ENCODE results near the gene ZNF292.

The ZNF292 gene

DNA sequence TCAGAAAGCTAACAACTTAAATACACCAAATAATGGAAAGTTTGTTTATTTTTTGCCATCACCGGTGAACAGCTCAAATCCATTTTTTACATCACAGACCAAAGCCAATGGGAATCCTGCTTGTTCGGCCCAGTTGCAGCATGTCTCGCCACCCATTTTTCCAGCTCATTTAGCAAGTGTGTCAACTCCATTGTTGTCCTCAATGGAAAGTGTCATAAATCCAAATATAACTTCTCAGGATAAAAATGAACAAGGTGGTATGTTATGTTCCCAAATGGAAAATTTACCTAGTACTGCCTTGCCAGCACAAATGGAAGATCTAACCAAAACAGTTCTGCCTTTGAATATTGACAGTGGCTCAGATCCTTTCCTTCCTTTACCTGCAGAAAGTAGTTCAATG lies 101.7 kb downstream of the ZNF292 start:
- Mint-ChIP-seq H3K9me3 (ENCODE audit: low read depth) (no peaks in the 10 kb centered on the region), H3K27me3 (no peaks in the 10 kb centered on the region), H3K4me1 (ENCODE audit: low read depth) (peaks cover 14% of the 10 kb centered on the region), H3K4me3 (no peak overlapping the region), H3K36me3 (peaks cover 53% of the 10 kb centered on the region), H3K27ac (no peak overlapping the region)

DNA sequence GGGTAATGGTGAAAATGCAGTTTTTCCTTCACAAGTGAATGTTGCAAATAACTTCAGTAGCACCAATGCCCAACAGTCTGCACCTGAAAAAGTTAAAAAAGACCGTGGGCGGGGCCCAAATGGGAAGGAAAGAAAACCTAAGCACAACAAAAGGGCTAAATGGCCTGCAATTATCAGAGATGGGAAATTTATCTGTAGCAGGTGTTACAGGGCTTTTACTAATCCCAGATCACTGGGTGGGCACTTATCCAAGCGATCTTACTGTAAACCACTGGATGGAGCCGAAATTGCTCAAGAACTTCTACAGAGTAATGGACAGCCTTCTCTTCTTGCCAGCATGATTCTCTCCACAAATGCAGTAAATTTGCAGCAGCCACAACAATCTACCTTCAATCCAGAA lies 102.2 kb downstream of the ZNF292 start:
- Mint-ChIP-seq H3K27ac (no peak overlapping the region), H3K9me3 (ENCODE audit: low read depth) (no peaks in the 10 kb centered on the region), H3K36me3 (peaks cover 49% of the 10 kb centered on the region), H3K4me1 (ENCODE audit: low read depth) (peaks cover 12% of the 10 kb centered on the region), H3K4me3 (no peak overlapping the region), H3K27me3 (no peaks in the 10 kb centered on the region)

DNA sequence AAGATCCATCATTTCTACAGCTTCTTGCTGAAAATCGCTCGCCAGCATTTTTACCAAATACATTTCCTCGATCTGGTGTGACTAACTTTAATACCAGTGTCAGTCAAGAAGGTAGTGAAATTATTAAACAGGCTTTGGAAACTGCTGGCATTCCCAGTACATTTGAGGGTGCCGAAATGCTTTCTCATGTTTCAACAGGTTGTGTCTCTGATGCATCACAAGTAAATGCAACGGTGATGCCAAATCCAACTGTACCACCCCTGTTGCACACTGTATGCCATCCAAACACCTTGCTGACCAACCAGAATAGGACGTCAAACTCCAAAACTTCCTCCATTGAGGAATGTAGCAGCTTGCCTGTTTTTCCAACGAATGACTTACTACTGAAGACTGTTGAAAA lies 102.6 kb downstream of the ZNF292 start:
- peaks cover 12% of the 10 kb centered on the region for H3K4me1 Mint-ChIP-seq (ENCODE audit: low read depth)
- no peak overlapping the region for H3K27ac Mint-ChIP-seq
- no peaks in the 10 kb centered on the region for H3K27me3 Mint-ChIP-seq
- H3K9me3 Mint-ChIP-seq (ENCODE audit: low read depth): no peaks in the 10 kb centered on the region
- no peak overlapping the region for H3K4me3 Mint-ChIP-seq
- H3K36me3 Mint-ChIP-seq: peaks cover 49% of the 10 kb centered on the region

DNA sequence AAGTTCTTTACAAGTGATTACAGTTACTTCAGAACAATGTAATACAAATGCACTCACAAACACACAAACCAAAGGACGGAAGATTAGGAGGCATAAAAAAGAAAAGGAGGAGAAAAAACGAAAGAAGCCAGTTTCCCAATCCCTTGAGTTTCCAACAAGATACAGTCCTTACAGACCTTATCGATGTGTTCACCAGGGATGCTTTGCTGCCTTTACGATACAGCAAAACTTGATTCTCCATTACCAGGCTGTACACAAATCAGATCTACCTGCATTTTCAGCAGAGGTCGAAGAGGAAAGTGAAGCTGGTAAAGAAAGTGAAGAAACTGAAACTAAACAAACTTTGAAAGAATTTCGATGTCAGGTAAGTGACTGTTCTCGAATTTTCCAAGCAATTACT lies 104.4 kb downstream of the ZNF292 start:
- no peaks in the 10 kb centered on the region for H3K9me3 Mint-ChIP-seq (ENCODE audit: low read depth)
- H3K4me1 Mint-ChIP-seq (ENCODE audit: low read depth): peaks cover 12% of the 10 kb centered on the region
- H3K36me3 Mint-ChIP-seq: peaks cover 40% of the 10 kb centered on the region
- H3K27me3 Mint-ChIP-seq: no peaks in the 10 kb centered on the region
- H3K27ac Mint-ChIP-seq: no peak overlapping the region
- no peak overlapping the region for H3K4me3 Mint-ChIP-seq

DNA sequence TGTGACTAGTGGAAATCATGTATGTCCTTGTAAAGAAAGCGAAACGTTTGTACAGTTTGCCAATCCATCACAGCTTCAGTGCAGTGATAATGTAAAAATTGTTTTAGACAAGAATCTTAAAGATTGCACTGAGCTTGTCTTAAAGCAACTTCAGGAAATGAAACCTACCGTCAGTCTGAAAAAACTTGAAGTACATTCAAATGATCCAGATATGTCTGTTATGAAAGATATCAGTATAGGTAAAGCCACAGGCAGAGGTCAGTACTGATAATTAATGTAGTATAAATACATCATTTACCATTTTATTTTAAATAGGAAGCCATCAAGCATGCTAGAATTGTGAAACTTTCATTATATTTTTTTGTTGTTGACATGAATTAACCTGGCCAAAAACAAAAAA lies 106.2 kb downstream of the ZNF292 start:
- H3K9me3 Mint-ChIP-seq (ENCODE audit: low read depth): no peaks in the 10 kb centered on the region
- H3K27ac Mint-ChIP-seq: no peak overlapping the region
- H3K4me1 Mint-ChIP-seq (ENCODE audit: low read depth): peaks cover 12% of the 10 kb centered on the region
- H3K36me3 Mint-ChIP-seq: peaks cover 26% of the 10 kb centered on the region
- no peak overlapping the region for H3K4me3 Mint-ChIP-seq
- no peaks in the 10 kb centered on the region for H3K27me3 Mint-ChIP-seq

DNA sequence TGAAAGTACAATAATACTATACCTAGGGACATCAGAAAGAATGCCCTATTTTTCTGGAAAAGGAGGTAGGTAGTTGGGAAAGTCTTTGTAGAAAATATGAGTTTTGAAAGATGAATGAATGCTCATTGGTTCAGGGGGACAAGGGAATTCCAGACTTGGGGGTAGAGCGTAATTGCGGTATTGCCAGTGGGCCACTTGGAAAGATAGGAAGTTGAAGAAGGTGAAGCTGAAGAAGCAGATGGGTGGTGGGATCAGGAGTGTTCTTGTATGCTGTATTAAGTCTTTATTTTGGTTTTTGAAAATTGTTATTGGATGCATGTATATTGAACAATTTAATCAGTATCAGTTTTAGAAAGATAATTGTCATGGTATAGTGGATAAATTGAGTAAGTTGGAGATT lies 109.1 kb downstream of the ZNF292 start:
- no peak overlapping the region for H3K27ac Mint-ChIP-seq
- no peak overlapping the region for H3K4me3 Mint-ChIP-seq
- H3K36me3 Mint-ChIP-seq: peaks cover 7% of the 10 kb centered on the region
- H3K9me3 Mint-ChIP-seq (ENCODE audit: low read depth): no peaks in the 10 kb centered on the region
- no peaks in the 10 kb centered on the region for H3K27me3 Mint-ChIP-seq
- H3K4me1 Mint-ChIP-seq (ENCODE audit: low read depth): peaks cover 6% of the 10 kb centered on the region

DNA sequence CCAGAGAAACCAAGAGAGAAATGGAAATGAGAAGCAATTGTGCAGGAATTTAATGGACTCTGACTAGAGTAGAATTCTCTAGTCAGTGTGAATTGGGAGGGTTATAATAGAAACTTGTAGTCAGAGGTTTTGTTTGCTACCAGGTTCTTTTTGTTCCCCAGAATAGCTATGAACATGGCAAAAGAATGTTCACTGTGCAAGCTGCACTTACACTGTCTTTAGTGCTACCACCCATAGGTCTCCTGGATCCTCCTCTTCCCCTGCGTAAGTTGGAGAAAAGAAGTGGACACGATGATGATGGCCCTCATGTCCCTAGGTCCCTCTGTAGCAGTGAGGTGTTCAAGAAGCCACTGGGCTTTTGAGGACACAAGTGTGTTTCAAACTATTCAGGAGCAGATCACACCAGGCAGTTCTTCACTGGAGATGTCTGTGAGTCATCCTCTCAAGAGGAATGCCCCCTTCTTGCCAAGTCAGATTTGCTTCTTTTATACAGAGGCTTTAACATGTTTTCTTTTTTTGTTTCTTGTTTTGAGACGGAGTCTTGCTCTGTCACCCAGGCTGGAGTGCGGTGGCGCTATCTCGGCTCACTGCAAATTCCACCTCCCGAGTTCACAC lies 119.4 kb downstream of the ZNF292 start:
- no peak overlapping the region for H3K4me3 Mint-ChIP-seq
- H3K36me3 Mint-ChIP-seq: no peaks in the 10 kb centered on the region
- H3K27ac Mint-ChIP-seq: no peak overlapping the region
- H3K27me3 Mint-ChIP-seq: no peaks in the 10 kb centered on the region
- H3K4me1 Mint-ChIP-seq (ENCODE audit: low read depth): peaks cover 7% of the 10 kb centered on the region
- no peaks in the 10 kb centered on the region for H3K9me3 Mint-ChIP-seq (ENCODE audit: low read depth)

DNA sequence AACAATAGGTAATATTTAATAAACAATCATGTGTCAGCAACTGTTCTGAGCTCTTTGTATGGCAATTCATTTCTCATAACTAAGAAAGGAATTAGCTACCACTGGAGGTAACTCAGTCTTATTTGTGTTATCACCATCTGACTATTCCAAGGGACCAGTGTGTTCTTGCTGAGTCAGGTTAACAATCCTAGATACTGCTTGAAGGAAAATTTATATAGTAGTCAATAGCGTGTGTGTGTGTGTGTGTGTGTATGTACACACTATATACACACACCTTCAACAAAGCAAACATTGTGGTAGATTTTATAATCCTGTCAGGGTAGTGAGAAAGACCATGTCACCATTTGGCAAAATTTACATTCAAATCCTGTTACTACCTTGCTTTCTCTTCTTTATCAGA lies 121.3 kb downstream of the ZNF292 start:
- Mint-ChIP-seq H3K27ac (no peak overlapping the region), H3K36me3 (no peaks in the 10 kb centered on the region), H3K4me3 (no peak overlapping the region), H3K9me3 (ENCODE audit: low read depth) (no peaks in the 10 kb centered on the region), H3K4me1 (ENCODE audit: low read depth) (peaks cover 12% of the 10 kb centered on the region), H3K27me3 (no peaks in the 10 kb centered on the region)

DNA sequence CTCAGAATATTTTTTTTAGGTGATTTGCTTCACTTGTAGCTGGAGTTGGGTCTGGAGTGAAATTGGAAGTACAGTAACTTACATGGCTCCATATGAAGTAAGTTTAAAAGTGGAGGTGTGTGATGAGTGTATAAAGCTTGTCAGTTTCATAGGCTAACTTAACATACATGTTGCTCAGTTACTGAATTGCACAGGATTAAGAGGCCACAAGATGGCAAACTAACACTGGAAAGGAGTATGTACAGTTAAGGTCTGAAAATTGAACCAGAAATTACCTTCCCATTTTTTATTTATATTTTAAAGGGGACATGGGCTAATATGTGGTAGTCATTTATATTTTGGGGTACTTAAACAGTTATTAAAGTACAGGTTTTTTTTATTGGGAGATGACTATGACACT lies 121.8 kb downstream of the ZNF292 start:
- no peak overlapping the region for H3K27ac Mint-ChIP-seq
- H3K4me1 Mint-ChIP-seq (ENCODE audit: low read depth): peaks cover 12% of the 10 kb centered on the region
- H3K27me3 Mint-ChIP-seq: no peaks in the 10 kb centered on the region
- H3K4me3 Mint-ChIP-seq: no peak overlapping the region
- no peaks in the 10 kb centered on the region for H3K36me3 Mint-ChIP-seq
- no peaks in the 10 kb centered on the region for H3K9me3 Mint-ChIP-seq (ENCODE audit: low read depth)

DNA sequence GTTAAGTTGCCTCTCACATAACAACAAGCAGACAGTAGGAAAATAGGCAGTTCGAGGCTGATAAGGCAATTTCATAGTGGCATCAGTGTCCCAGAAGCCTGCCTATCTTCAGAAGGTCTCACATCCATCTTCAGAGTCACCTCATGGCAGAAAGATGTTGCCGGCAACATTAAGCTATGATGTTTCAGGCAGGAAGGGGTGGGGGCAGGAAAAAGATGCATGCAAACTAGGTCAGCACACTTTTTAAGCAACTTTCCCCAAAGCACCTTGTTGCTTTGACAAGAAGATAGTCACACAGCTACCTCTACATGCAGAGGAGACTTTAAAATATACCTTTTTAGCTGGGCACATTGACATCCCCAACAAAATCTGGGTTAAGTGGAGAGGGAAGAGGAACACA lies 123.8 kb downstream of the ZNF292 start:
- H3K9me3 Mint-ChIP-seq (ENCODE audit: low read depth): no peaks in the 10 kb centered on the region
- no peaks in the 10 kb centered on the region for H3K27me3 Mint-ChIP-seq
- H3K36me3 Mint-ChIP-seq: no peaks in the 10 kb centered on the region
- no peak overlapping the region for H3K27ac Mint-ChIP-seq
- H3K4me3 Mint-ChIP-seq: no peak overlapping the region
- peaks cover 12% of the 10 kb centered on the region for H3K4me1 Mint-ChIP-seq (ENCODE audit: low read depth)

DNA sequence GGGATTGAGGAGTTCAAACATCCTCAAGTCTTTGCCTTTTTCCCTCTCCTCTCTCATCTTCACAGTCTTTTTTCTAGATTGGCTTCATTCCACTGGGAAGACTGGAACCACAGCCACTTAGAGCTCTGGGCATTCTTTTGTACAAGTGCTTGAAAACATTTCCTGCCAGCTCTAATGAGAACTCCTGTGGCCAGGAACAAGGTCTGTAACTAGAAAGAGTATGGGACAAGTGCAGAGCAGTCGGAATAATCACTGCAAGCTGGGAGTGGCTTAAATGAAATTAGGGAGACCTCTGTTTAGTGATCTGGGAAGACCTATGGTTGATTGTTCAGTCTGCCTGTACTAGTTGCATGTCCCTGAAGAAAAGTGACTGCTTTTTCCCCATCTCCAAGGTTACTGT lies 126.1 kb downstream of the ZNF292 start:
- H3K27me3 Mint-ChIP-seq: peaks cover 2% of the 10 kb centered on the region
- no peak overlapping the region for H3K4me3 Mint-ChIP-seq
- no peaks in the 10 kb centered on the region for H3K36me3 Mint-ChIP-seq
- no peak overlapping the region for H3K27ac Mint-ChIP-seq
- H3K9me3 Mint-ChIP-seq (ENCODE audit: low read depth): no peaks in the 10 kb centered on the region
- H3K4me1 Mint-ChIP-seq (ENCODE audit: low read depth): peaks cover 14% of the 10 kb centered on the region

DNA sequence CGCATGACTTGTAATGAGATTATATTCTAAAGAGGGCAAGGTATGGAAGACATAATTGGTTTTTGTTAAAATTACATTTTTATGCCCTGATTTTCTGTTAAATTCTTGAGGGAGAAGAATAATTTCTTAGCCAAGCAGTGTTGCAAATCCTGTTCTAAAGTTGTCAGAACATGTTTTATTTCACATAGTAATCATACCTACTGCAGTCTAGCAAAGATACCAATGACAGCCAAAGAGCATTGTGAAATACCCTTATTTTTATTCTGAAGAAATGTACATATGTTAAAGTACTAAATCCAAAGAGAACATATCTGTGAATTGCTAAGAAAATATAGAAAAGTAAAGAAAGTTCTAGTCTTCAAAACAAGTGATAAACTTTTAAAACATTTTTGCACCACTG lies 127.4 kb downstream of the ZNF292 start:
- Mint-ChIP-seq H3K9me3 (ENCODE audit: low read depth) (no peaks in the 10 kb centered on the region), H3K27ac (no peak overlapping the region), H3K27me3 (peaks cover 2% of the 10 kb centered on the region), H3K4me1 (ENCODE audit: low read depth) (peaks cover 14% of the 10 kb centered on the region), H3K4me3 (no peak overlapping the region), H3K36me3 (no peaks in the 10 kb centered on the region)

DNA sequence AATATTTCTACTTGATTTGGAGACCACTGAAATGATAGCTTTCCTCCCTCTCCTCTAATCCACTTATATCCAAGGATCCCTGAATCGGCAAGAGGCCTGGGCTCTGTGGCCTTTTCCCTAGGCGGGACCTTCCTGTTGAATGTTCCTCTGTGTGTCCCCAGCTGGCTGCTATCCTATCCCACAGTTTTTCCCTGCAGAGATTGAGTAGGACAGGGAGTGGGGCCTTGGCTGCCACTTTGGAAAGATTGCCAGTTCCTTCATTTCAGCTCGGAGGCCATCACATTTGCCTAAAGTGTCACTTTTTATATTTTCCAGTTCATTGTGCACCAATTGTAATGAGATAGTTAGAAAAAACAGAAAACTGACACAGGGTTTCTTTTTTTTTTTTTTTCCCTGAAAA lies 128.1 kb downstream of the ZNF292 start:
- H3K27me3 Mint-ChIP-seq: peaks cover 3% of the 10 kb centered on the region
- H3K4me3 Mint-ChIP-seq: no peak overlapping the region
- H3K36me3 Mint-ChIP-seq: no peaks in the 10 kb centered on the region
- H3K4me1 Mint-ChIP-seq (ENCODE audit: low read depth): peaks cover 14% of the 10 kb centered on the region
- H3K27ac Mint-ChIP-seq: no peak overlapping the region
- H3K9me3 Mint-ChIP-seq (ENCODE audit: low read depth): no peaks in the 10 kb centered on the region

DNA sequence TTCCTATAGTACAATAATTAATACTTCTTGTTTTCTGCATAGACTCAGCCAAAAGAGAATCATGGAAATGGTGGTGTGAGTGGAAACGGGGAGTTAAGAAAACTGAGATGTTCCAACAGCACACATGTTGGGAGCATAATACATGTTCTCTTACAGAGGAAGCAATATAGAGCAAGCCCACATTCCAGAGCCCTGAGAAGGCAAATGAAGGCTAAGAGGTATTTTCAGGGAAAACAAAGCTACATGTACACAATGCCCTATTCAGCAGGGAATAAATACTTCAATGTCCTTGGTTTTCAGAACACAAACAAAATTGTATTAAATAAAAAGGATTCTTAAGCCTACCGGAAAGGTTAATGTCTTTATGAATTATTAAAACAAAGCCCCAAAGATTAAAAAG lies 131.9 kb downstream of the ZNF292 start:
- peaks cover 15% of the 10 kb centered on the region for H3K27me3 Mint-ChIP-seq

DNA sequence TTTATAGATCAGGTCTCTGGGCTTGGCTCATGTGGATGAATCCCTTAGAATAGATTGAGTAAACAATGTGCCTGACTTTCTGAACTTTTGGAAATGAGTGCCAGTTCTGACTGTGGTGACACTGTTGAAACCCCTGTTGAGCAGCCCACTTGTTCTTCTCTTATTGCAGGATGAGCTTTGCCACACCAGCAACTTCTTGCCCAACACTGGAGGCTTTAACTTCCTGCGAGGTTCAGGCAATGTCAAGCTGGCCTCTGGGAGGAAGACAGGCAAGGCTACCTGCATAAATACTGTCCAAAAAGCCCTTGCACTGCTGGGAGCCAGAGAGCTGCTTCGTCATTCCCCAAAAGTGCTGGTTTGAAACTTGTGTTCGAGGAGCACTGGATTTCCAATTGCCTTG lies 134.2 kb downstream of the ZNF292 start:
- peaks cover 2% of the 10 kb centered on the region for H3K4me1 Mint-ChIP-seq (ENCODE audit: low read depth)
- H3K9me3 Mint-ChIP-seq (ENCODE audit: low read depth): no peaks in the 10 kb centered on the region
- H3K36me3 Mint-ChIP-seq: no peaks in the 10 kb centered on the region
- no peak overlapping the region for H3K27ac Mint-ChIP-seq
- no peak overlapping the region for H3K4me3 Mint-ChIP-seq
- peaks cover 21% of the 10 kb centered on the region for H3K27me3 Mint-ChIP-seq

More for the DNA sequence above, 131.9 kb downstream of the ZNF292 start:
- H3K27ac Mint-ChIP-seq: no peak overlapping the region
- H3K4me3 Mint-ChIP-seq: no peak overlapping the region
- no peaks in the 10 kb centered on the region for H3K36me3 Mint-ChIP-seq
- peaks cover 2% of the 10 kb centered on the region for H3K4me1 Mint-ChIP-seq (ENCODE audit: low read depth)
- H3K9me3 Mint-ChIP-seq (ENCODE audit: low read depth): no peaks in the 10 kb centered on the region

DNA sequence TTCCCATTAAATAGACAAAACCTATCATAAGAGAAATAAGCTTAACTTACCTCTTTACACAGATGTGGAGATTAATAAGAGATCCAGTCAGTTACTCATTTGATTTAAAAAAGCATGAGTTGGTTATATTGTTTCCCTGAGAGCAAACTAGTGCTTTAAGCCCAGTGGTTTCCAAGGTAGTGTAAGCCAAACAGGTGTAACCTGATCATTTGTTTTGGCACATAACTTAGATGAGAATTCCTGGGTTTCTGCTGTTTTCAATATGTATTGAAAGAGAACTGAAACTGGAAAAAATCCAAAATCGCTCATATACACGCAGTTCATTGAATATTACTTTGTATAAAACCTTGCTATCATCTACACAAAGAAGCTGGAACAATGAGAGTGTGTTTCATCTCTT lies 136.5 kb downstream of the ZNF292 start:
- no peaks in the 10 kb centered on the region for H3K36me3 Mint-ChIP-seq
- peaks cover 26% of the 10 kb centered on the region for H3K27me3 Mint-ChIP-seq
- no peaks in the 10 kb centered on the region for H3K4me1 Mint-ChIP-seq (ENCODE audit: low read depth)
- no peaks in the 10 kb centered on the region for H3K9me3 Mint-ChIP-seq (ENCODE audit: low read depth)
- no peak overlapping the region for H3K27ac Mint-ChIP-seq
- H3K4me3 Mint-ChIP-seq: no peak overlapping the region
